ENCODE results near the gene CORO7.
"Not testable (repeated sequence)": the region's sequence is repeated elsewhere in the genome, so short reads cannot be mapped to it uniquely, and the experiment has no call there.

The CORO7 gene

DNA sequence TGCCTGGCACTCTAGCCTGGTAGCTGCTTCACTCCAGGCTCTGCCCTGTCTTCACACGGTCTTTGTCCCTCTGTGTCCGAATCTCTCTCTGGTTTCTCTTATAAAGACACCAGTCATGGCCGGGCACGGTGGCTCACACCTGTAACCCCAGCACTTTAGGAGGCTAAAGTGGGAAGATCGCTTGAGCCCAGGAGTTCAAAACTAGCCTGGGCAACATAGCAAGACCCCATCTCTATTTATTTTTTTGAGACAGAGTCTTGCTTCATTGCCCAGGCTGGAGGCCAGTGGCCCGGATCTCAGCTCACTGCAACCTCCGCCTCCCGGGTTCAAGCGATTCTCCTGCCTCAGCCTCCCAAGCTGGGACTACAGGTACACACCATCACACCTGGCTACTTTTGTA is 82.7 kb downstream of the CORO7 start:
- not testable (repeated sequence) for DNase-seq

DNA sequence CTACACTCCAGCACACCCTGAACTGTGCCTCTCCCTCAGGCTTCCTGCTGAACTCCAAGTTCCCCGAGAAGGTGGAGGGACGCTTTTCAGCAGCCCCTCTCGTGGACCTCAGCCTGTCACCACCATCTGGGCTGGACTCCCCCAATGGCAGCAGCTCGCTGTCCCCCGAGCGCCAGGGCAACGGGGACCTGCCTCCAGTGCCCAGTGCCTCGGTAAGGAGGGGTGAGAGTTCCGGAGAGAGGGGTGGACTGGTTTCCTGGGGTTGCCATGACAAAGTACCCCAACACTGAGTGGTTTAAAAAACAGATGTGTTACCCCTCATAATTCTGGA is 83.1 kb downstream of the CORO7 start:
- no peak for DNase-seq

DNA sequence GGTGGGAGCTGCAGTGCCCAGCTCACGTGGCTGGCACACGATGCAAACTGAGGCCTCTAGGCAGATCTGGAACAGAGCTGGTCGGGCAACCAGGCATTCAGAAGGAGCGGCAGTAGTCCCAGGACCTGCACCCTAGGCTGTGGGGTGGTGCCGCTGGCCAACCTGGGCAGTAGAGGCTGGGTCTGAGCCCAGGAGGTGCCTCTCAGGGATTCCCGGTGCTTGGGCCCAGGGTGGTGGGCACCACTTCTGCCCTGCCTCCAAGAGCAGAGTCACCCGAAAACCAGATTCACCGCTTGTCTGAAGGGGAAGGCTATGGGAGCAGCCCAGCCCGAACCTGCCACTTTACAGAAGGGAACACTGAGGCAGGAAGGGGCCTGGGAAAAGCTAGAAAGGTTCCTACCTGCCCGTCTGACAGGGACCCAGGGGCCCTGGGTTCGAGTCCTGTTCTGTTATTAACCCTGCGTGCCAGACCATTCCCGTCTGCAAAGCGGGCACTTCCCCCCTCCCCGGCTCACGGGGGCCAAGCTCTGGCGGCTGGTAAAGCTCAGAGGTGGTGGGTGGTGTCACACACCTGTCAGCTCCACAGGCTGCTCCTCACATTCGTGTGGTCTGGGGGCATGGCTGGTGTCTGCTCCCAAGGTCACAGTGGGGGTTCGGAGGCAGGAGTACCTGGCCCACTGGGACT is 83.6 kb downstream of the CORO7 start:
- DNase-seq: no peak

DNA sequence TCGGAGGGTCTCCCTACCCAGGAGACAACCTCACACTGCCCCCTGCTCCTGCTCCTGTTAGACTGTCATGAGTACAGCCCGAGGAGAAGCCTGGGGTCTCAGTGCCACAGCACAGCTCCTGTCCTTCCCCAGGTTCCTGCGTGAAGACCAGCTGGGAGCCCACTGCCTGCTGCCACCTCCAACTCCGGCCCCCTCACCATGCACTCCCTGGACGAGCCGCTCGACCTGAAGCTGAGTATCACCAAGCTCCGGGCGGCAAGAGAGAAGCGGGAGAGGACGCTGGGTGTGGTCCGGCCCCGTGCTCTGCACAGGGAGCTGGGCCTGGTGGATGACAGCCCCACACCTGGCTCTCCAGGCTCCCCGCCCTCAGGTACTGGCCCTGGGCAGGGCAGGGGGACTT is 84.3 kb downstream of the CORO7 start:
- no peak for DNase-seq

DNA sequence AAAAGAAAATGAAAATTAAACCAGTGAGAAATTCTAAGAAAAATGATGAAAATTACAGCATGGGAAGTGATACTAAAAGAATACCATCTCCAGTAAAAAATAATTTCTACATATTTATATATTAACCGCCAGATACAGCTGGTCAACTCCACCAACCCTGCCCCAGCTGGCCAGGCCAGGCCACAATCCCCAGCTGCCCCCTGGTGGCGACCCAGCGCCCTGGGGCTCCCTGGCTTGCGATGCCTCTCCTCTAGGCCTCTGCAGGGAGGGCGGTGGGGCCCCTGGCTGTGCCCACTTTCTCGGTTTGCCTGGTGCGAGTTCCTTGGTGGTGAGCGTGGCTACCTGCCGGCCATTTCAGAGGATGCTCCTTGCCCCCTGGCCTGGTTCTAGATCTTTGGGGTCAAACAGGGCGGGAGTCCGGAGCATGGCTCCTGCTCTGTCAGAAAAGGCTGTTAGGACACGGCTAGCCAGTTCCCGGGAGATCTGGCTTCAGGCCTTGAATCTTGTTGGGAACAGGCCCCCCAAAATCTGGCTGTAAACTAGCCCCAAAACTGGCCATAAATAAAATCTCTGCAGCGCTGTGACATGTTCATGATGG is 86.0 kb downstream of the CORO7 start:
- peak; percentile 84 for DNase-seq

DNA sequence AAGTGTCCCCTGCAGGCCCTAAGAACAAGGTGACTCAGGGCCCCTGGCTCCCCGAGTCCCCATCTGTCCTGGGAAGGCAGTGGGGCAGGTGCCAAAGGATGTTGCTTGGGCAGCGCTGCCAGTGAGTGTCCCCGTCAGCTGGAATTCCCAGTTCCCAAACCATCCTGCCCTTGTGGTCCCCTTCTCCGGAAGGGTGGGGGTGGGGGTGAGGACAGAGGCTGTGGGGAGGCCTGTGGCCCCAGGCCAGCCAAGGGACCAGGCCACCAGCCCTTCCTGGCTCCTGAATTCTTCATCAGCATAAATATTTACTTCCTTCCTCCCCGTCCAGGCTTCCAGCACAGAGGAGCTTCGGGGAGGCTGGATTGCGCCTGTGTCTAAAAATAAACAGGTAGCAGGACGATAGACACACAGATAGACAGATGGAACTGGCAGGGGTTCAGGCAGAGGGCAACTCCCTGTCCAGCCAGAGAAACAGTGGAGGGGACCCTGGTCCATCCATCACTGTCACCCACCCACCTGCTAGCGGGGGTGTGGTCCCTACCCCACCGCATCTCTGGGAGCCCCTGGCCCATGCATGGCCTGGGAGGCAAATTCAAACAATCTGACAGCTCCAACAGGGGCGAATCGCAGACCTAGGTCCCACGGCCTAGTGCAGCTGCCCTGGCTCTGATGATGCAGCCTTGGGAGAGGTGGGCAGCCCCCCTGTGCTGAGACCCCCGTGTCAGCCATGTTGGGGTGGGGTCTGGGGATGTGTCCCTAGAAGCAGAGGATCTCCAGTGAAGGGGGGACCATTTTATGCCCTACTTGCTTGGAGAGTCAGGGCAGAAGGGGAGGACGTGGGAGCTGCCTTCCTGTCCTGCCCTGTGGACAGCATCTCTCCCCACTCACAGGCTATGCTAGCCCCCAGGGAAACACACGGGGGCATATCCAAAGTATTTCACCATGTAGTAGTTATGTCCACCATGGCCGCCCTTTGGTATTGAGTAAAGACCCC is 87.3 kb downstream of the CORO7 start:
- DNase-seq: no peak

DNA sequence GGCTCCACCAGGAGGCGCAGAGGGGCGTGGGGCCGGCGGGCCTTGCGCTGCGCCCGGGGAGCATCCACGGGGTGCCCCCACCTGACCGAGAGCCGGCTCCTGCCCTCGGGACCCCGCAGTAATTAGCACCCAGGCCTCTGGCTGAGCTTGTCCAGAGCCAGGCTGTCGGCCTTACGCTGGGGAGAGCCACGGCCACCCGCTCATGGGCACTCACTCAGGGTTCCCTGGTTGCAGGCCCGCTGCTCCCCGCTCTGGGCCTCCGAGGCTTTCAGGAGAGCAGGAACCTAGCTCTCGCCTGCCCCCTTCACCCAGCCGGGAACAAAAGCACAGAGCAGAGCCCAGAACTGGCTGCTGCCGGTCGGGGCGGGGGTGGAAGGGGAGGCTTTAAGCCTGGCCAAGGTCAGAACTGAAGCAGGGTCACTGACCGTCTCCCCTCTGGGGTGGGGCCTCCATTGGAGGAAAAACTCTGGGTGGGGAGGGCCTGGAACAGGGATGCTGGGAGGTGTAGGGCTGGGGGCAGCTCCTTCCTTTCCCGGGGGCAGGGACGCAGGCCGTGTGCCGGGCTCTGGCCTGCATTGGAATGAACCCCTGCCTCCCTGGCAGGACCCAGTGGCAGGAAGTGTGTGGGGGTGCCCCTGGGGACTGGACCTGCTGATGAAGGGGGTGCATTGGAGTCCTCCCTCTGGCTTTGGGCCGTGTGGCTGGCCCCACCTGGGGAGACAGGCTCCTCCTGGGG is 88.2 kb downstream of the CORO7 start:
- DNase-seq: peak; percentile 89

DNA sequence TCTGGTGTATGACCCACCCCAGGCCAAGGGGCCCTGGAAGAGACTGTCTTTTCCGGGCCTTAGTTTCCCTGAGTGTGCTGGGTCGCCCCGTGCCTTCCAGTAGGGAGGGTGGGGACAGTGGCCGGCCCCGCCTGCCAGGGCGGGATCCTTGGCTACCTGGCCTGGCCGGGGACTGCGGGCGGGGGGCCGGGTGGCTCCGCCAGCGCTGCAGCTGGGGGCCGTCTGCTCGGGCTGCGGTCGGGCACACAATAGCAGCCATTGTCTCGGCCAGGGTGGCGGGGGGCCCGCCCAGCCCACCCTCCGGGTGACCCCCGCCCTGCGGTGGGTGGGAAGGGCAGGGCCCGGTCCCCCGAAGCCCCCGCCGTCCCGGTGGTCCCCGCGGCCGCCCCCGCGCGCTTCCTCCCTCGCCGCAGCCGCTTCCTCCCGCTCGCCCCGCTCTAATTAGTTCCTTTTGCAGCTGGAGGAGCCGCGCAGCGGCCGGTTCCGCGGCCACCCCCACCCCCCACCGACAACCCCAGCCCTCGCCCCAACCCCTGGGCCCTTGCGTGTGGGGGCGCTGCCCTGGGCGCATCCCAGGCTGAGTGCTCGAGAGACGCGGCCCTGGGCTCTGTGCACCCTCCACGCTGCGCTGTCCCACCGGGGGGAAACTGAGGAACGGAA is 88.9 kb downstream of the CORO7 start:
- no peak for DNase-seq

DNA sequence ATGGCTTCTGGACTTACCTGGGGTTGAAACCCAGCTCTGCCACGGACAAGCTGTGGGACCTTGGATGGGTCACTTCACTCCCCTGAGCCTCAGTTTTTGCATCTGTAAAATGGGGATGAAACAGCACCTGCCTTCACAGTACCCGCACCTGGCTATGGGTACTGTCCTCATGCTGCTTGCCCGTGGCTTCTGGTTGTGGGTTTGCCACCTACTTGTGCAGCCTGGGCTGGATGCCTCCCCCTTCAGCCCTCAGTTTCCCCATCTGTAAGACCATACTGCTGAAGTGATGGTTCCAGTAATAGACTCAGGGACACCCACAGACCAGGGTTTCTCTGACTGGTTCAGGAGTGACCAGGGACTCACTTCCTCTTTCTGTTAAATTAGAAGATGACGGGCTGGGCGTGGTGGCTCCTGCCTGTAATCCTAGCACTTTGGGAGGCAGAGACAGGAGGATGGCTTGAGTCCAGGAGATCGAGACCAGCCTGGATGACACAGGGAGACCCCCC is 91.1 kb downstream of the CORO7 start:
- DNase-seq: no peak

DNA sequence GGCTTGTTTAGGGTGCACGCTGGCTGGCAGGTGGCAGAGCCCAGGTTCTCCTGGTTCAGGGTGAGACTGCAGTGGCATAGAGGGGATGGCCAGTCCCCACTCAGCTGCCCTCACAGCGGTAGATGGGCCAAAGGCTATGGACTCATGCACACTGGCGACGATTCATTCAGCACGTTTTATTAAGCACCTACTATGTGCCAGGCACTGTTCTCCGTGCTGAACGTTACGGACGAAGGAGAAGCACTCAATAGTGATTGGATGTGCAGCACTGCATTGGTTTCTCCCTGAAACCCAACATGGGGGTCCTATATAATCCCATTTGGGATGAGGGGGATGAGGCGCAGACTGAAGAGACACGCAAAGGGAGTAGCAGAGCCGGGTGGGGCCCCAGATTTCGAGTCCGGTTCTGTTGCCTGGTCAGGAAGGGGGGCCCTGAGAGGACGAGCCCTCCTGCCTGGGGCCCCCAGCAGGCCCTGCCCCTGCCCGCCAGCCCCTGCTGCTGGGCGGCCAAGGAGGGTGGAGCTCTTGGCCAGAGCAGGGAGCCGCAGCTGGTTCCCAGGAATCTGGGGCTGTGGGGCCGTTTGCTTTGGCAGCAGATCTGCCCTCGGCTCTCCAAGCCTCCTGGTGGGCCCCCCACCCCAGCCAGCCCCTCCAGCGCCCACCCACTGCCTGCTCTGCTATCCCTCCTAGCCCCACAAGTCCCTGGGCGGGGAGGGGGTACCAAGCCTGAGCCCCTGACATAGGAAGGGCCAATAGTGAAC is 91.7 kb downstream of the CORO7 start:
- no peak for DNase-seq

DNA sequence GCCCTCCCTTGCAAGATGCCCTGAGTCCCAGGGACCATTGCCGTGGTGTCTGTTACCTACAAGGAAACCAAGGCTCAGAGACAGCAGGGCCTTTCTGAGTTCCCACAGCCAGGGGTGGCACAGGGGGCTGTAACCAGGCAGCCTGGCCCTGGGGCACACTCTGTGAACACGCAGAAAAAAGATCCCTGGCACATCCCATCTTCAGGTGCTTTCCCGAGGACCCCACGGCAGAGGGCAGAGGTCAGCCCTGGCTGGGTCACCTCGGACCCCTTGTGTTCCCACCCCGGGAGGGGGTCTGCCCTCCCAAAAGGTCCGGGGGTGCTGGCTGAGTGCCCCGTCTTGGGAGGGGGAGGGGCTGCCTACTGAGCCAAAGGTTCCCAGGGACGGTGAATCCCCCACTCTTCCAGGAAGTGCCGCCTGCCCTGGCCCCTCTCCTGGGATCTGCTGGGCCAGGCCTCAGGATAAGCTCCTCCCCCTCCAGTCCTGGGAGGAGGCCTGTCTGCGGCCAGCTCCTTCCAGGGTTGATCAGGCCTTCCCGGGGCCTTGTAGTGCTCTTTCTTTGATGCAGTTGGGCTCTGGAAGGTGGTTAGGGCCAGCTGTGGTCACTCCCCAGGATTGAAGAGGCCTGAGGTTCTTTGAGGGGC is 92.4 kb downstream of the CORO7 start:
- DNase-seq: peak; percentile 55

DNA sequence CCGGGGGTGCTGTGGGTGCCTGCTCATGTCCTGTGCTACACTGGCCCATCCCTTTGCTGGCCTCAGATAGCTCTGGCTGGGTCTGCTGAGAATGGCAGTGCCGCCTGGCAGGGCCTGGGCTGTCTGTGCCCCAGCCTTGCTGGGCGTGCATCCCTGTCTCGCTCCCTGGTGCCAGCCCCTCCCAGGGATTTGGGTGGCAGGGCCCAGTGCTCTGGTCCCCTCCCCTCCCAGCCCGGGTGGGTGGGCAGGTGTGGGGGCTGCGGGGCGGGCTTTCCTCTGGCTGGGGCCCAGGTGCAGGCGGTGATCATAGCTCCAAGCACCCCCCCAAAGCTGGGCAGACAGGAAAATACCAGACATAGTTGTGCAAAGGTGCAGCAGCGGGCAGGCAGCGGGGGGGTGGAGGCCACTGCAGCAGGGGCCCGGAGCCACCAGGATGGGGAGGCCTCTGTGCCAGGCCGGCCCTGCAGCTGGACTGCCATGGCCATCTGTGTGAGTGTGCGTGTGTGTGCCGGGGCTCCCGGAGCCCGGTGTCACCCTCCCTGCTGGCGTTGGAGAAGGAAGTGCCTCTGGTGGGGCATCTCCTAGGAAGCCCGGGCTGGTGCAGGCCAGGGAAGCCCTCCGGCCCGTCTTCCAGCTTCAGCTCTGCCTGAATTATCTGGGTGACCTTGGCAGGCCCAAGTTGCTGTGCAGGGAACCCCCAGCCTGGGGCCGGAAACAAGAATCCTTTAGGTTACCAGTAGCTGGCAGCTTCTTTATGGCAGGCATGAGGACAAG is 93.1 kb downstream of the CORO7 start:
- no peak for DNase-seq

DNA sequence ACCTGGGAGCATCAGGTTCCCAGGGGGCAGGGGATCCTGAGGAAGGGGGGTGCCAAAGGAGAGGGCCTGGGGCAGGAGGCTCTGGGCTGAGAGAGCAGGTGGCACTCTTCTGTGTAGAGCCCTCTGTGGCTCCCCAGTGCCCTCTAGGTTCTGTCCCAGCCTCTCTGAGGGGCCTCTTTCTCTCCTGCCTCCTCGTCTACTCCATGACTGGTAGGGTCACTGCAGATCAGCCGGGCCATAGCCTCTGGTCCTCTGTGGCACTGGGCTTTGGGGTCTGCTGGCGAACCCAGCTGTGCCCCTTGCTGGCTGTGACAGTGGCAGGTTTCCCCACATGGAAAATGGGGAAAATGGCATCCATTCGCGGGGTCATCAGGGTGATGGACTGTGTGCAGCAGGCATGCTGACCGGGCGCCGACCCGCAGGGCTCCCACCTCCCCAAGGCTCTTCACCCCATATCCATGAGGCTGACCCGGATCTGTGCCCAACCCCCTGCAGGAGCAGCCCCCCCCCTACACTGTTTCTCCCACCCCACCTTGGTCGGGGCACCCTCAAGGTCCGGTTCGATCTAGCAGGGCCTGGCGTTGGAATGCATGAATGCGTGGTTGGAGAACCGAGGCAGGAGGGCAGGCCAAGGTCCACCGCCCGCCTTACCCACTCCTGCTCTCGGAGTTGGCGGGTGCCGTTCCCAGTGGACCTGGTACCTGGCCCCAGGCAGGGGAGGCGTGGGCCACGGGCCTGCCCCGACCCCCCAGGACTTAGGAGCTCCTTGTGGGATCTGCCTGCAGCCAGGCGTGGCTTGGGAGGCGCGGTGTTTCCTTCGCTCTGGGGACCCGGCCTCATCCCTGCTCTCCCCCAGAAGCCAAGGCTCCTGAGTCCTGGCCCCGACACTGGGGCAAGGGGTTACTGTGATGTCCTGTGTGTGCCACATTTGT is 94.0 kb downstream of the CORO7 start:
- DNase-seq: no peak

DNA sequence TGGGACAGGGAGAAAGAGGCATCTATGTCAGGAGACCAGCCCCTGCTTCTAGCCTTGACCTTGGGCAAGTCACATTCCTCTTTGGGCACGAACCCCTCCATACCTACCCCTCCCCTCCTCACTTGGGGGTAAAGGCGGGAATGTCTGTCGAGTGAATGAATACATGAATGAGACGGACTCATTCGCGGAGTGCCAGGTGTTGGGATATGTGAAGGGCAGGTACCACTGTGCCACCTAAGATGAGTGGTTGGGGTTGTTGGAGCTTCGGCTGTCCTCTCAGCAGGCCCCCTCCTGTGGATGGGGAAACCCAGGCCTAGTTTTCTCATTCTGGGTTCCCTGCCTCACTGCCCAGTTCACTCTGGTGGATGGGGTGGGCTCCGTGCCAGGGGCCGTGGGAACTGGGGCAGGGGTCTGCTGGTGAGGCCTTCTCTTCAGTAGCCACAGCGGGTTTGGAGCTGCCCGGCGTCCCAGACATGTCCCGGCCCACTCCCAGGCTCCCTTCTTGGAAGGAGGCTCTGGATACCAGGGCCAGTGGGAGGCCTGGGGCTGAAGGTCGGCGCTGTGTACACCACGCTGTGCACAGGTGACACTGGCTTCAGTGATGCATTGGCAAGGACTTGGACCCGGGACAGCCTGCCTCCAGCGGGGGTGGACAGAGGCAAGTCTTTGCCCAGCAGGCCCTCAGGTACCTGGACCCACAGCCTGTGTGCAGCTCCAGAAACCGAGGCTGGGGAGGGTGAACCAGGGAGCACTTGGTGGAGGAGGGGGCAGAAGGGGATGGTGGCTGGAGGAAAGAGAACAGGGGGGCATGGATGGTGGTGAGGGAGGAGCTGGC is 94.9 kb downstream of the CORO7 start:
- no peak for DNase-seq

DNA sequence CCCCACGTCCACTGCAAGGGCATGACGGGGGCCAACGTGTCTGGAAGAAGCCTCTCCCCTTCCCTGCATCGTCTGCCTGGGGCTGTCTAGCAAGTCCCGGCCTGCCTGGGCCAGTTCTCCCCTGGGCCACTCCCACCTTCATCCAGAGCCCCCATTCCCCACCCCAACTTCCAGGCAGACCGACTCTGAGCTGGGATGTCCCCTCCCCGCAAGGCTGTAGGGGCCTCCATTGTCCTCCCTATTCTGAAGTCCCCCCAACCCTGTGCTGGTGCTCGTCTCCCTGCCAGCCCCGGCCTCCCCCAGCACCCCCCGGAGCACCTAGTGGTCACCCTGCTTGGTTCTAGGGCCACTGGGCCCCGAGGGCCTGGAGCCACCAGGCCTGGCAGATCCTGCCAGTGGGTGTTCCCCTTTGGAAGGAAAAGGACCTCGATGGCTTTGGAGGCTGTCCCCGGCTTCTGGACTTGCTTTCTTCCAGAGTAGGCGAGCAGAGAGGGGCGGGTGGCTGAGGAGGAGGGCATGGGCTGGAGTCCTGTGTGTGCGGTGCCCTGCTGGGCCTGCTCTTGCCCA is 95.7 kb downstream of the CORO7 start:
- DNase-seq: no peak

DNA sequence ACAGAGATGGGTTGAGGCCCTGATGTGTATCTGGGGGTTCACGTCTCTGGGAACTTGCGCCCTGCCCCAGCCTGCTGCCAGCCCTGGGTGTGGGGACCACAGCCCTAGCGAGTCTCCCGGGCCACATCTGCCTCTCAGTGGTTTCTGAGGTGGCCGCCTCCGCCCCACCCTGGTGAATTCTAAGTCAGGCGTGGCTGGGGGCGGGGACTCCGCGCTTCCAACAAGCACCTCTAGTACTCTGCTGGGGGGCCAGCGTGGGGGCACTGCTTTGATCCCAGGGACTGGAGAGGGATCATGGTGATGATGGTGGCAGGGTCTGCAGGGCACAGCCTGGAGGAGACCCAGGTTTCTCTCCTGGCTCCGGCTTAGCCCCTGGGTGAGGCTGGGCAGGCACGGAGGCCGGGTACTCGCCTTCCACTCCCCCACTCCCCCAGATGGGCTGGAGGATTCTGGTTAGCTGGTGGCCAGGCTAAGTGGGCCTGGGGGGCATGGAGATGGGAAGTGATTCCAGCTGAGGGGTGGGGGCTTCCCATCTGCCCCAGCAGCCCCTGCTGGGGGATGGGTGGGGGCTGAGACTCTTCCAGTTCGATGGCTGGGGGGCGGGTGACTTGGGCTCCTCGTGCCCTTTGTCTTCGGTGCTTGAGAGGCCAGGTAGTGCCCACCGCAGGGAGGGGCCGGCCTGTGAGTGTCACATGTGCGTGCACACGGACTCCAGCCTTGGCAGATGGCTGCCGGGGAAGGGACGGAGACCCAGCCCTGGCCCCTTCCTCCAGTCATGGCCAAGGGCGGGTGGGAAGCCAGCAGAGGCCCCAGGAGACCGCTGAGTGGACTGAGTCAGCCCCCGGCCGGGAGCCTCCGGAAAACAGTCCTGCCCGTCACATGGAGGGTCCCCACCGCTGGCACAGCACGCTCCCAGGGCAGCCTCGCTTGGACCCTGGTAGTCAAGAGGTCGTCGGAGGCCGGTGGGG is 96.7 kb downstream of the CORO7 start:
- DNase-seq: no peak

DNA sequence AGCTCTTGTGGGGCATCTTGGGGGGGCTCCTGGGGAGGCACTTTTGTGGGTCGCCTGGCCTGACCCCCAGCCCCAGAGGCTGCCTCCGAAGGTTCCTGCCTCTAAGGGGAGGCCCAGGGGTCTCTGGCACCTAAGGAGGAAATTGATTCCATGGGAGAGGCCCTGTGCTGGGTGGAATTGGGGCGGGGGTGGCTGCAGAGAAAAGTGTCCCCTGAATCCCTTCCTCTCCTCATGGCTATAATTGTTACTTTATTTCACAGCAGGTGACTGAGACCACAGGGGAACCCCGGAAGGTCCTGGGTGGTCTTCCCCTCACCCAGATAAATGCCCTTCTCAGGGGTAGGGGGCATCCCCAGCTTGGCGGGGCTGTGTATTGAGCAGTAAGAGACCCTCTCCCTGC is 97.4 kb downstream of the CORO7 start:
- DNase-seq: no peak
